Caco-2 (cell line): ENCODE data around the gene IL17RA. TPM values are rescaled to one million over a fixed set of nuclear protein-coding genes. Genes with fewer than 3 reads are reported as not detected.

ENCODE experiments used
- BruUV-seq: library from RNA; stranded (reverse); fragments of 400-500 nt; replicated peaks from 2 replicates; lab custom pipeline; 2021; lab: Mats Ljungman, UMichigan
- CTCF ChIA-PET: fragments of 300-600 bp; sonication (Branson Sonifier 250); formaldehyde crosslinking; loops from one replicate; lab custom pipeline; 2022; ENCODE audit warnings: antibody characterized with exemption; lab: Charles Lee
- POLR2A ChIA-PET: fragments of 300-600 bp; sonication (Branson Sonifier 250); formaldehyde crosslinking; loops from one replicate; lab custom pipeline; 2022; ENCODE audit warnings: antibody characterized with exemption; lab: Charles Lee
- DNase-seq, 2 experiments: peaks; one replicate each; pipeline versions ENCODE4 v3.0.0 to v3.0.0-alpha.2; 2020 to 2022
- H3K27me3 ChIP-seq: replicated peaks from 2 replicates; pipeline ENCODE4 v1.6.0; 2011; ENCODE audit warnings: low read length; ENCODE audit not compliant: control insufficient read depth, insufficient read depth
- H3K36me3 ChIP-seq: 2 replicates; pipeline ENCODE4 v1.5.1; 2011; ENCODE audit warnings: low read length; ENCODE audit not compliant: control insufficient read depth, insufficient read depth
- H3K4me1 ChIP-seq: fragments of 250-450 bp; sonication (Bioruptor Pico); 2 replicates; pipeline ENCODE4 v1.5.1; 2020; ENCODE audit warnings: mild to moderate bottlenecking
- H3K4me3 ChIP-seq: 2 replicates; pipeline ENCODE4 v1.5.1; 2011; ENCODE audit warnings: low read depth, mild to moderate bottlenecking, control low read depth, low read length
- H3K9me3 ChIP-seq: fragments of 250-450 bp; sonication (Bioruptor Pico); 2 replicates; pipeline ENCODE4 v1.5.1; 2020; ENCODE audit warnings: mild to moderate bottlenecking, moderate library complexity
- H3K27ac Mint-ChIP-seq: one replicate; pipeline ENCODE4 v1.8.0; 2022; ENCODE audit warnings: mixed read lengths; ENCODE audit not compliant: unreplicated experiment
- H3K27me3 Mint-ChIP-seq: one replicate; pipeline ENCODE4 v1.8.0; 2022; ENCODE audit warnings: mixed read lengths; ENCODE audit not compliant: insufficient read depth, unreplicated experiment
- H3K36me3 Mint-ChIP-seq: one replicate; pipeline ENCODE4 v1.8.0; 2022; ENCODE audit warnings: mild to moderate bottlenecking, mixed read lengths; ENCODE audit not compliant: insufficient read depth, unreplicated experiment
- H3K4me1 Mint-ChIP-seq: one replicate; pipeline ENCODE4 v1.8.0; 2022; ENCODE audit warnings: low read depth, mixed read lengths; ENCODE audit not compliant: unreplicated experiment
- H3K4me3 Mint-ChIP-seq: one replicate; pipeline ENCODE4 v1.8.0; 2022; ENCODE audit warnings: mild to moderate bottlenecking, moderate library complexity, mixed read lengths; ENCODE audit not compliant: unreplicated experiment
- H3K9me3 Mint-ChIP-seq: one replicate; pipeline ENCODE4 v1.8.0; 2022; ENCODE audit warnings: mixed read lengths; ENCODE audit not compliant: unreplicated experiment
- CTCF ChIP-seq, 2 experiments: fragments of 200-600 bp in 1 of 2; IDR thresholded peaks; 1 replicate in 1 of 2; 2 replicates in 1 of 2; pipeline versions ENCODE4 v1.5.1 to v1.8.0; 2011 to 2022; ENCODE audit warnings: antibody characterized with exemption in 1 of 2, control low read depth in 1 of 2, inconsistent platforms in 1 of 2, low read depth in 1 of 2, low read length in 1 of 2, mild to moderate bottlenecking in 1 of 2, moderate library complexity in 1 of 2; ENCODE audit not compliant: insufficient read depth in 1 of 2, severe bottlenecking in 1 of 2, unreplicated experiment in 1 of 2
- intact Hi-C: fragments of 100-400 bp; cut with micrococcal nuclease; formaldehyde crosslinking; loops from one replicate; pipeline ENCODE4 v1.10.0; 2022; ENCODE audit not compliant: unreplicated experiment
- total RNA-seq: library from RNA; stranded (reverse); gene quantifications from 2 replicates; pipeline ENCODE4 v1.2.3, GENCODE V29; 2022

The IL17RA gene
- total RNA-seq, 1 experiment from 2014 or later = 14.5 TPM

- Mint-ChIP-seq H3K36me3 (no peaks in the 10 kb centered on the region), H3K27me3 (peaks cover 4% of the 10 kb centered on the region), H3K4me1 (no peaks in the 10 kb centered on the region), H3K4me3 (no peak overlapping the region), H3K27ac (no peak overlapping the region), H3K9me3 (no peaks in the 10 kb centered on the region)
- TF ChIP-seq CTCF (IDR thresholded peaks at IDR 0.05; ENCODE audit: insufficient read depth in 1 of 2, low read depth in 1 of 2, low read length in 1 of 2, severe bottlenecking in 1 of 2, unreplicated experiment in 1 of 2) = no peak
- DNase-seq = no peak
- ChIA-PET CTCF (no interaction called here), POLR2A (no interaction called here)
- intact Hi-C loops = no loop called here
- no peak overlapping the region for H3K4me3 ChIP-seq
- H3K36me3 ChIP-seq = no peaks in the 10 kb centered on the region
- no TSS peak for BruUV-seq
- H3K27me3 ChIP-seq = no peaks in the 10 kb centered on the region
- H3K9me3 ChIP-seq = no peaks in the 10 kb centered on the region
- no peaks in the 10 kb centered on the region for H3K4me1 ChIP-seq
Measured at GRCh38 chr22:17077255-17077654, 7.5 kb upstream of the IL17RA start.

DNA sequence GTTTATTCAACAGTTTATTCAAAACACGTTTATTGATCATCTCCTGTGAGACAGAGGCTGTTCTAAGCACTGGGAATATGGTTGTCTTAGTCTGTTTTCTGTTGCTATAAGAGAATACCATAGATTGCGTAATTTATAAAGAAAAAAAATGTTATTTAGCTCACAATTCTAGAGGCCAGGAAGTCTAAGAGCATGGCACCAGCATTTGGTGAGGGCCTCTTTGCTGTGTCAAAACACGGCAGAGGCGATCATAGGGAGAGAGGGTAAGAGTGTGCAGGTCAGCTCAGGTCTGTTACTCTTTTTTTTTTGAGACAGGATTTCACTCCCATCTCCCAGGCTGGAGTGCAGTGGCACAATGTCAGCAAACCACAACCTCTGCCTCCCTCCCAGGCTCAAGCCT is 5.2 kb upstream of the IL17RA start:
- Mint-ChIP-seq H3K36me3 (no peaks in the 10 kb centered on the region), H3K4me1 (peaks cover 6% of the 10 kb centered on the region), H3K4me3 (no peak overlapping the region), H3K27me3 (no peaks in the 10 kb centered on the region), H3K9me3 (no peaks in the 10 kb centered on the region), H3K27ac (no peak overlapping the region)
- Histone ChIP-seq H3K9me3 (no peaks in the 10 kb centered on the region), H3K4me3 (no peak overlapping the region), H3K4me1 (no peaks in the 10 kb centered on the region), H3K27me3 (no peaks in the 10 kb centered on the region), H3K36me3 (no peaks in the 10 kb centered on the region)
- intact Hi-C loops = no loop called here
- ChIA-PET POLR2A (interaction anchor here (0.6 kb wide), 1 partner anchor 31 kb away, joined by 3 read pairs; no protein-coding TSS in a partner anchor), CTCF (no interaction called here)
- DNase-seq = no peak
- no TSS peak for BruUV-seq
- no peak for TF ChIP-seq CTCF (IDR thresholded peaks at IDR 0.05; ENCODE audit: insufficient read depth in 1 of 2, low read depth in 1 of 2, low read length in 1 of 2, severe bottlenecking in 1 of 2, unreplicated experiment in 1 of 2)

- Mint-ChIP-seq H3K27ac (peak overlapping the region; percentile 73), H3K36me3 (no peaks in the 10 kb centered on the region), H3K4me1 (peaks cover 8% of the 10 kb centered on the region), H3K4me3 (peak overlapping the region; percentile 93), H3K9me3 (no peaks in the 10 kb centered on the region), H3K27me3 (no peaks in the 10 kb centered on the region)
- Histone ChIP-seq H3K4me3 (no peak overlapping the region), H3K9me3 (no peaks in the 10 kb centered on the region), H3K27me3 (no peaks in the 10 kb centered on the region), H3K4me1 (no peaks in the 10 kb centered on the region), H3K36me3 (no peaks in the 10 kb centered on the region)
- ChIA-PET POLR2A (no interaction called here), CTCF (no interaction called here)
- DNase-seq = no peak
- no TSS peak for BruUV-seq
- no peak for TF ChIP-seq CTCF (IDR thresholded peaks at IDR 0.05; ENCODE audit: insufficient read depth in 1 of 2, low read depth in 1 of 2, low read length in 1 of 2, severe bottlenecking in 1 of 2, unreplicated experiment in 1 of 2)
- intact Hi-C loops = loop anchor here (5.0 kb wide), 1 partner anchor 39 kb away; the partner anchor contains the start of gene TMEM121B
Measured at GRCh38 chr22:17083255-17083654, 1.5 kb upstream of the IL17RA start.
